ENCODE results near the gene TSHR.
"Not testable (repeated sequence)": the region's sequence is repeated elsewhere in the genome, so short reads cannot be mapped to it uniquely, and the experiment has no call there.

Gene TSHR

DNA sequence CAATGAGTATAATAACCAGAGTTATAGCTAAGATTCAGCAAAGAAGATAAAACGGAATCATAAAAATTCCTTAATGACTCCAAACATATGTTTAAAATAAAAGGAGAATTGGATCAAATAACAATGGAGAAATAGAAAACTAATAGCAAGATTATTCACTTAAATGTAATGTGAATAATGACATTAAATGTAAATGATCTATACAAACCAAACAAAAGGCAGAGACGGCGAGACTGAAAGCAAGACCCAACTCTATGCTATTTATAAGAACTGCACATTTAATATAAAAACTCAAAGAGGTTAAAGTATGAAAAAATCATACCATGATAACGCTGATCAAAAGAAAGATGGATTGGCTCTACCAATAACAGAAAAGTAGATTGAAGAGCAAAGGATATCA, 3.9 kb upstream of the TSHR start:
- DNase-seq (ENCODE audit: low spot score) = no peak

DNA sequence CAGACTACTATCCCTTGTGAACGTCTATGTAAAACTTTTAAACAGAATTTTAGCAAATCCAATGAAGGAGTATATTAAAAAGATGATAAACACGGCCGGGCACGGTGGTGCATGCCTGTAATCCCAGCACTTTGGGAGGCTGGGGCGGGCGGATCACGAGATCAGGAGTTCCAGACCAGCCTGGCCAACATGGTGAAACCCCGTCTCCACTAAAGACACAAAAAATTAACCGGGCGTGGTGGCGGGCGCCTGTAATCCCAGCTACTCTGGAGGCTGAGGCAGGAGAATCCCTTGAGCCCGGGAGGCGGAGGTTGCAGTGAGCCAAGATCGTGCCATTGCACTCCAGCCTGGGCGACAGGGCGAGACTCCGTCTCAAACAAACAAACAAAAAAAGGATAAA, 2.2 kb upstream of the TSHR start:
- not testable (repeated sequence) for DNase-seq (ENCODE audit: low spot score)

DNA sequence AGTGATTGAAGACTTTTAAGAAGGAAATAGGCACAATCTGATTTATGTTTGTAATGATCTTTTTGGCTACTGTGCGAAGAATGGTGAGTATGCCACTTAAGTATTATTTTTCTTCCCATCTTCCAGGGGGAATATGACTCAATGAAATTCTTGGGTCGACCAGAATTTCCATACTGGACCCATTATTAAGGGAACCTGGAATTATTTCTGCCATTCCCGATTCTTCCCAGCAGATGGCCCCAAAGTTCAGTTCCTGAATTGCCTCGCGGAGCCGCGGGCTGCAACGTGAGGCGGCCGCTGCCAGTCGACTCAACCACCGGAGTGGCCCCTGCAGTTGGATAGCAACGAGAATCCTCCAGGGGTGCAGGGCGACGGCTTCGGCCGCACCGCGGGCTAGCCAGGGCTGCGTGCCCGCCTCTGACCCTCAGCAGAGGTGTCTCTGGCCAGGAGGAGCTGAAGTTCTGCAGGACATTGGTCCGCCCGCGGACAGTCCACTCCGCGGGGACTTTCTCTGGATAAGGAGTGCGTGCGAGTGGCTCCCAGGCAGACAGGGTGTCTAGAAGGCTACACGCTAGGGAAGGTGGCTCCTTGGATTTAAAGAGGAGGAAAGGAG, 628 bp upstream of the TSHR start:
- peak; percentile 83 for DNase-seq (ENCODE audit: low spot score)

DNA sequence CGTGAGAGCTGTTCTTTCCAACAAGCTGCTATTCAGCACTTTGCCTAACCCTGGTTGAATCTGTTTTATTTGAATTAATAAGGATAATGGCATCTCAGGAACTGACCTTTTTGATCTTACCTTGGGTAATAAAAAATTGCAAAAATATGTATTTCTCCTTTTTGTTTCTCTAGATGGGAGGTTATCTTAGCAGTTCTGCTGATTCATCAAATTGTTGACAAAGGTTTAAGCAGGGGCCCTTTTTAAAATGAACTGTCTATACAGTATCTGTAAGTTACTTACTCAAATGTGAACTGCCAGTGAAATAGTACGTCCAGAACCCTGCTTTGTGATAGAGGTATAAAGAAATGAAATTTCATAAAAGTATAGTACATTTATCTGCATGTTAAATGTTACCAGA, 681 bp downstream of the TSHR start:
- DNase-seq (ENCODE audit: low spot score) = no peak

DNA sequence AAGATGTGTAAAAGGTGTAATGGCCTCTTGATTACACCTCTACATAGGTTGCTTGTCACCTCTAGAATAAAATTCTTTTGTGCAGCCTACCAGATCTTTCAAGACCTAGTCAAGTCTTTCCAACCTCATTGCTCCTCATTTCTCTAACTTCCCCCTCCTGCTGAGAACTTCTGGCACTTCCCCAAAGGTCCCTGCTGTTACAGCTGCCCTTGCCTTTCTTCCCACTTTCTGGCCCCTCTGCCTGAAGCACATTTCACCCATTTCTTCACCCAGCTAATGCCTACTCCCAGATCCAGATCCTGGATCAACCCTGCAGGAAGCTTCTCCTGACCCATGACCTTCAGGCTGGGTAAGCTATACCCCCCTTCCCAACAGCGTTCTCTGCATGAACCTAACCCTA, 1.5 kb downstream of the TSHR start:
- DNase-seq (ENCODE audit: low spot score) = no peak

DNA sequence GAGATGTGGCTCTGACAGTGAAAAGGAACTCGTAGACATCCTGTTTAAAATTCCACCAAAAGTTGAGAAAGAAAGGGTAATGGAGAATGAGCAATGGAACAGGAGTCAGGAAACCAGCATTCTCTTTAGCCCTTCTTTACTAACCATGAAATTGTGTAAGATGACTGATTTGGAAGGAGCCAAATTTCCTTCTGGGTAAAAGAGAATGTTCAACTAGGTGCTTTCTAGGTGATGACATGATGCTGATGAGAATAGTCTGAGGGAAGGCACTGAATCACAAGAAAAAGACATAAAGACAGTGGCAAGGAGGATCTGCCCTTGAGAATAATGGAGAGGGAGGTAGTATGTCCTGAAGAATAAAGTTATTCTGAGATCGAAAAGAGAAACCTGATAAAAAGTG, 2.2 kb downstream of the TSHR start:
- no peak for DNase-seq (ENCODE audit: low spot score)

DNA sequence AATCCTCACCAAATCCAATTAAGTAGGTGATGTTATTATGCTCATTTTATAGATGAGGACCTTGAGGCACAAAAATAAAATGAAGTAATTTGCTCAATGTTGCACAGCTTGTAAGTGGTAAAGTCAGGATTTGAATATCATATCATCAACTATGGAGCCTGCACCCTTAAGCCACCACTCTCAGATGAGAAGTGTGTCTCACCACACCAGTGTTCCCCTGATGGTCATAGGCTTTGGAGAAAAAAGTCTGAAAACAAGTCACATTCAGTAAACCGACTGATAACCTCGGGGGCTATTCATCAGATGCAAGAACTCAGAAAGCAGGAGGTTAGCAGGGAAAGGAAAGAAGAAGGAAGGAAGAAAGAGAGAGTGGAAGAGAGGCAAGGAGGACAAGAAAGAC, 2.8 kb downstream of the TSHR start:
- no peak for DNase-seq (ENCODE audit: low spot score)

DNA sequence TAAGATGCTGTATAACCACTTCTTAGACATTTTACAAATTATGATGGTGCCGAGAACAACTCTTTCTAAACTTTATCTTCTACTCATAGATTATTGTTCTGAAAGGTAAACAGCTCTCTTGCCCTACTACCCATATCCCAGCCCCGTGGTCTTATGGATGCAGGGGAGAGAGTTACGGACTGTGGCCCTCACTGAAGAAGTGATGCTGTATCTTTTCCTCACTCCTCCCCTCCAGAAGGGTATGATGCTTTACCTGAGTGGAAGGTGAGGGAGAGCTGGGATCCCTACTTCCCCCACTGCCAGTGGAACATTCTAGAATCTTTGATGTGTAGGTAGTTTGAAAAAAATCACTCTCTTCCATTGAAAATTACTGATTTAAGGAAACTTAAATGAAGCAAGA, 3.5 kb downstream of the TSHR start:
- DNase-seq (ENCODE audit: low spot score) = no peak

DNA sequence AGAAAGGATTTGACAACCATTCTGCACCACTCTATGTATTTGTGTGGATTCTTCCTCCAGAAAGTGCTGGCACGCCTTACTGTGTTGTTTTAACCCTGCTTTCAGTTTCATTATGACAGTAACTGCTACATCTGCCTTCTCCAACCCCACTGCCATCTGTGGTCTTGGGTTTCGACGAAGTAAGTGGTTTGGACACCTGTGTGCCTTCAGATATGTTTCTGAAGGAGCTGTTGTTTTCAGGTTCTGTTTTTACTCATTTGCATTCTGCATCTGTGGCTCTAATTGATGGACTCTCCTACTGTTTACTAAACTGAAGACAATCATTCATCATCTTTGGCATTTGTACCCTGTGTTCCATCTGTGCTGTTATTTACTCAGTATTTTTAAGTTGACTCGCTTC, 4.1 kb downstream of the TSHR start:
- no peak for DNase-seq (ENCODE audit: low spot score)

DNA sequence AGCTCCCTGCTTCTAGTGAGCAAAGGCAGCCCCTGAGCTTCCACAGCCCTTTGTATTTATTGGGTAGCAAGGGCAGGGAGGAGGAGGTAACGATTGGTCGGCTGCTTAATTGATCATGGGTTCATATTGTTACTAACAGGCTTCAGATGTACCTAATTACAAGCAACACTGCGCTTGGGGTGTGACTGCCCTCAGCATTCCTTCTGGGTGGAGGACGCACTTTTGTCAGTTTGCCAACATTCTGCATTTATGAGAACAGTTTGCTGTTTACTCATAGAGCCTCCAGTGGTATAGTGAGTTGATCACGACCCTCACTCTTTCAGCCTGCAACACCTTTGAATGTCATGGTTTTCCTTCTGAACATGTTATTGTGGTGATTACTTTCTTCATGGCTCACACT, 9.6 kb downstream of the TSHR start:
- DNase-seq (ENCODE audit: low spot score) = no peak

DNA sequence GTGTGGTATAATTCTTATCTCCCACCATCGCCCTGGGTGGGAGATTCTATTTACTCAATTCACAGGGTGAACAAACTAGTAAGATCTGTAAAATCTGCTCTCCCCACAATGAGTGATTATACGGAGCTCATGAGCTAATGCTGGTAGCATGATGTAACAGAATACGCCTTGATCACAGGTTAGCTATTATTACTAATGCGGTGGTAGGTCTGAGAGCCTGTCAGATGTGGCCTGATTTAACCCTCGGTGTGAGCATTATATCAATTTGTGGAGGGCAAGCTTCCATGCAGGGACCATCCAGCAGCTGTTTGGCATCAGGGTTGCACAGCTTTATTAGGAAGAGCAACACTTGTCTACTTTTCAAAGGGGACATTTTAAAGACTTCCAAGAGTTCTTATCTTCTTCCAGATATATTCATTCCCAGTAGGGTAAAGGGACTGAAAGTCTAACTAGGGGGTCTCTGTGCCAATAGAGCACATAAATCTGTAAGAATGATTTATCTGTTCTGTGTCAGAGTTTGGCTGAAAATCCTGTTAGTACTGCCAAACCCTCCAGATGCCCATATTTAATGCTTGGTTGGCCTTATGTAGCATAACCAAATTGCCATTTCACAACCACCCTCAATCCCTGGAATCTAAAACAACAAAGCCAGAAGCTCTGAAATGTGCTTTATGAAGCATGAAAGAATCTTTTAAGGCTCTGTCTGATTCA, 18.7 kb downstream of the TSHR start:
- no peak for DNase-seq (ENCODE audit: low spot score)

DNA sequence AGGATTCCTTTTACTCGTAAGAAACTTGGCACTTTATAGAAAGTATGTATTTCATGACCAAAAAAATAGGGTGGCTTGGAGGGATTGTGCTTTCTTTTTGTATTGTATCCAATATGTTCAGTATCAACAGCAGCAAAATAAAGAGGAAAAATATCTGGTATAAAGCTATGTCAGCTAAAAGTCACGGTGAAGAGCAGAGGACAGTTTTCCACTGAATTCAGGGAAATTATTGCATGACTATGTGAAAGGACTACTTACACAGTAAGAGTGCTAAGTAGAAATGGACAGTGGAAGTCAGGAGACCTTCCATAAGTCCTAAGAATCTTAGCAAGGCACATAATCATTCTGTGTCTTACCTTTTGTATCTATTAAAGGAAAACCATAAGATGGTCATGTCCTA, 19.3 kb downstream of the TSHR start:
- no peak for DNase-seq (ENCODE audit: low spot score)

DNA sequence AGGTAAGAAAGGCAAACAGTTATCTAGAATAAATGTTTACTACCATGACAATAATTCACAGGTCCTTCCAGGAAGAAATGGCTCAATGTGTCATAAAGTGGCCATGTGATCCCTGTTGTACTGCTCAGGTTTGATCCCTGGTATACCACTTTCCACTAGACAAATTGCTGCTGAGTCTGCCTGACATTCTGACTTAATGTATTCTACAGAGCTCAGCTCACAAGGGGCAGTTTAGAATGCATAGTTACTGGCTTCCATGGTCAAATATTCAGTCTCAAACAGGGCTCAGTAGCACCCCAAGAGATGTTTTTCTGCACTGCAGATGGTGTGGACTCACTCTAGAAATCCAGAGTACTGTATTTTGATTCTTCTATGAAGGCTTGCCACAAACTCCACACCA, 21.8 kb downstream of the TSHR start:
- no peak for DNase-seq (ENCODE audit: low spot score)

DNA sequence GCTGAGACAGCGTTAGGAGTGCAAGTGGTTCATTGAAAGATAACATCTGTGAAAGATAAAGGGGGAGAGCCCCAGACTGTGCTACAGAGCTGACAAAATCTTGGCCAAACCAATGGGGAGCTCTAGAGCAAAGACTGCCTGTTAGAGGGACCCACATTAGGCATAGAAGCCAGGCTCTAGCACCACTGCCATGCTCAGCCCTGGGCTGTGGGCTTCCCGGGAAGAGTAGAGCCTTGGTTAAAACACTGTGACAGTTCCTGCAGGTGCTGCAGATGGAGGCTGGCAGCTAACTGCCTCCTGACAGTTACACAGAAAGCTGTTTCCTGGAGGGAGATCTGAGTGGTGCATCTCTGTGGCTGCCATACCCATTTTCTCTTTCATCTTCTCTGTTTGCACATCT, 23.0 kb downstream of the TSHR start:
- DNase-seq (ENCODE audit: low spot score) = no peak

DNA sequence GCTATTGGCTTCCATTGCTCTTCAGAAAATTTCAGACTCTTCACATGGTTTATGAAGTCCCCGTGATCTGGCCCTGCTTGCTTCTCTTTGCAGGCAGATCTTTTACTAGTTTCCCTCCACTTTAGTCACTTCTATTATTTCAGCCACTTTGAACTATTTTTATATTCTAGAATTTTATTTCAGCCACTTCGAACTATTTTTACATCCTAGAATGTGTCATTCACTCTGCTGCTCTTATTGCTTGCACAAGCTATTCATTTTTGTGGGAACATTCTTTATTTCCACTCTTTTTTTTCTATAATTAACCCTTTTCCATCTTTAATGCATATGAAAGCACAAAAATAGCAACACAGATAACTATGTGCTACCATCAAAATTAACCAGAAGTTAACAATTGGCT, 24.5 kb downstream of the TSHR start:
- no peak for DNase-seq (ENCODE audit: low spot score)

DNA sequence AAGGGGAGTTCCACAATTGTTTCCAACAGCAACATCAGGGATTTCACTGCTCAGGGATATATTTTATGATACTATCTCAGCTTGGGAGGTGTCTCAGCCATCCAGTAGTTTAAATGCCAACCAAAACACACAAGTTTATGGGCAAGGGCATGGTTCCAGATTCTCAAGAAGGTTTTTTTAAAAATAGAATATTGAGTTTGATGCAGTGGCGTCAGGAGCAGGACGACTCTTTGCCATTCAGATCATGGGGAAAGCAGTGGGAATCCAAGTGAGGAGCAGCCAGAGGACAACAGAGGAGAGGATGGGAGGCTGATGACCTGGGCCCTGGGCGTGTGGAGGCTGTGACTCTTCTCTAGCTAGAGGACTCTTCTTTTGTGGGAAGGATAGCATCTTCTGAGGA, 25.7 kb downstream of the TSHR start:
- DNase-seq (ENCODE audit: low spot score) = no peak

DNA sequence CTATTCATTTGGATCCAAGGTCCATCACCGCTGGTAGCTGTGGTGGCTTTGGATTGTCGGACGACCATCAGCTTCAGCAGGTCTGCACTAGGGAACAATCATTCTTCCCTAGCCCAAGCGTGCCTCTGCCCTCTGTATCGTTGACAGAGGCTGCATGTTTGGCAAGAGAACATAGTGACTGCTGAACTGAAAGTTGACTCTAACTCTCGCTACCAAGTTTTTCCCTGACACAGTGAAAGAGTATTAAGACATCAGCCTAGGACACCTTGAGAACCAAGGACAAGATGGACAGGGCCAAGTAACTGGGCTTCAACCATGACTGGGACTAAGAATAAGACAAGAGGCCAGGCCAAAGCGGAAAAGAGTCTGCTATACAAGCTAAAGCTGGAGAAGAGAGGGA, 26.3 kb downstream of the TSHR start:
- DNase-seq (ENCODE audit: low spot score) = no peak

DNA sequence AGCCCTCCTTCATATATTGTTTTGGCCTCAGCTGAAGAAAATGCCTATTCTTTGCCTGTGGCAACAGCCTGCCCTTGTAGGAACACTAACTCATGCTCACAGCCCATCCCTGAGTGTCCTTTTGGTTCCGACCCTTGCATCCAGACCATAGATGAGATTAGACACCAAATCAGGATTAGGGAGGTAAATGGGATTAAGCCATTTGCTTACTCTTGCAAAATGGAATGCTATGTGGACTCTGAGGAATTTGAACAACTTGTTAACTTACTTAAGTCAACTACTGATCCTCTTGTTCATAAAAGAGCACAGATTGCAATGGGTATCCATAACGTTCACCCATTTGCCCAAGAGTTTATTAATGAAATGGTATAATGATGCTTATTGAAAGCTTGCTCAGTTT, 27.3 kb downstream of the TSHR start:
- no peak for DNase-seq (ENCODE audit: low spot score)

DNA sequence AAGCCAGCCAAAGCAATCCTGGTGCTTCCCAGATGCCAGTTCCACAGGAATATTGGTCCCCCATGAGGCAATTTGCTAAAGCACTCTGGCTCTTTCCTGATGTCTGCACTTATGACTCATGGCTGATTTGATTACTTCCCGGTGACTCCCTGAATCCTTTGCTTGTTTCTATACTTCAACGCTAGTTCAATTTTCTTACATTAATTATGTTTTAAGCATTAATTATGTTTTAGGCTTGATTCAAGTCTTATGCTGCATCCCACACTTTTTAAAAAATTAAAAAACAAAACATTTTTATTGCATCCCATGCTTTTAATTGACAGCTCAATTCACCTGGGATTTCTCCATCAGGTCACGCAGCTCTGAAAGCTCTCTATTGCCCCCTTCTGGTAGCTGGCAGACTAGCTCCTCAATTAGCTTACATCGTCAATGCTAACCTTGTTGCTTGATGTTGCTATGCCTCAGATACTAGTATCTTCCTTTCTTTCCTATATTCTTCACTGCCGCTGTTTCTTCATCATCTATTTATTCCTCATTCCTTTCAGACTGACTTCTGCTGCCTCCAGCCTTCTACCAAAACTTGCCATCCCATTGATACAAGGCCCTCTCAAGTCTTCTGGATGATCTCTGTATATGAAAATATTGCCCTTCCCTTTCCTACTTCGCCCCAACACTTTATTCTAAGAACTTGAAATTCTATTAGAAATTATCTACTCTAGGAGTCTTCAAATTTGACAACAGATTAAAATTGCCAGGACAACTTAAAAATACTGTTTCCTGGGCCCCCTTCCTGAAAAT, 32.0 kb downstream of the TSHR start:
- DNase-seq (ENCODE audit: low spot score) = peak; percentile 63

DNA sequence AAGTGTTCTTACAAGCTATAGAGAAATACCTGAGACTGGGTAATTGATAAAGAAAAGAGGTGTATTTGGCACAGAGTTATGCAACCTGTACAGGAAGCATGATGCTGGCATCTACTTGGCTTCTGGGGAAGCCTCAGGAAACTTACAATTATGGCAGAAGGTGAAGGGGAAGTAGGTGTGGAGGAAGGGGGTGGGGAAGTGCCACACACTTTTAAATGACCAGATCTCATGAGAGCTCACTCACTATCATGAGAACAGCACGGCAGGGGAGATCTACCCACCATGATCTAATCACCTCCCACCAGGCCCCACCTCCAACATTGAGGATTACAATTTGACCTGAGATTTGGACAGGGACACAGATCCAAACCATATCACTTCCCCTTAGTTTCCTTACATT, 32.8 kb downstream of the TSHR start:
- DNase-seq (ENCODE audit: low spot score) = no peak

DNA sequence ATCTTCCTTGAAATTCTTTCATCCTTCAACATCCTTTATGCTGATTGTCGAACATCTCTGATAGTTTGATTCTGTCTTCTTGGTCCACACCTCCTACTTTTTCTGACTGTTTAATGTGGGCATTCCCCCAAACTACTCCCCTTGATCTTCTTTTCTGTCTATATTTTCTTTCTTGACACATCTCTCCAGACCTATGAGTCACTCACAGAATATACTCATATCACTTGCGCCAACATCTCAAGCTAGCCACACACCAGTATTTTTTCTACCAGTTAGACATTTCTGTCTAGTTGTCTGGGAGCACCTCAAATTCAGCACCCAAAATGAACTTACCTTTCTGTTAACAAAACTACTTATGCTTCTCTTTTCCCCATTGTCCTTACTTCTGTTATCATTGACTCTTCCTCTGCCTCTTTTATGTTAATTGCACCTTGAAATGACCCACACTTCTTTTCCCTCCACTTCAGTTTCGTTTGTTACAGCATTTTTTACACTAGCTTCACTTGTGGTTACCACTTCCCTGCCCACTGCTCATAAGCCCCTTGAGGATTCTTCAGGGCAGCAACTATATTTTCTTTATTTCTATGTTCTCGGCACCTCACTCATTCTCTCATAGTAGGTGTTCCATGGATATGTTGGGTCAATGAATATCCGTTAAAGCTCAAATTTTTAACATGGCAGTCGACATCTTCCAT, 33.5 kb downstream of the TSHR start:
- no peak for DNase-seq (ENCODE audit: low spot score)

DNA sequence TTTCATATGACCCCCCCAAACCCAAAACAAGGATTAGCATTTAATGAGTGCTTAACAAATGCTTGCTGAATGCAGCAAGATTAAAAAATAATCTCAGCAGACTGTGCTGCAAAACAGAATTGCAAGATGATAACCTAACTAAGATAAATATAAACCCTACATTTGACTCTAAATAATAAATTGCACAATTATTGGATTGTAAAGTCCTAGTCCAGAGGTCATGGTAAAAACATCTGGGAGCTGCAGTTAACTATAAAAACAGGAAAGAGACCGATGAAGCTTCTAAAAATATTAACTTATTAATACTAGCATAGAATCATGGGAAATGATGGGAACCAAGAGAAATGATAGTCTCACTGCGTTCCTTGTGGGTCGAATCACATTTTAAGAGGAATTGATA, 37.2 kb downstream of the TSHR start:
- no peak for DNase-seq (ENCODE audit: low spot score)
